Caco-2 (cell line): ENCODE results near the gene PPM1A. TPM values are rescaled to one million over a fixed set of nuclear protein-coding genes. Genes with fewer than 3 reads are reported as not detected.

ENCODE experiments used
- Bru-seq: library from RNA; stranded (reverse); fragments of 400-500 nt; gene quantifications from one replicate; lab custom pipeline; 2021; lab: Mats Ljungman, UMichigan
- BruChase-seq, 2 experiments: library from RNA; stranded (reverse); fragments of 400-500 nt; gene quantifications; one replicate each; lab custom pipeline; 2021; lab: Mats Ljungman, UMichigan
- BruUV-seq: library from RNA; stranded (reverse); fragments of 400-500 nt; replicated peaks from 2 replicates; lab custom pipeline; 2021; lab: Mats Ljungman, UMichigan
- CTCF ChIA-PET: fragments of 300-600 bp; sonication (Branson Sonifier 250); formaldehyde crosslinking; loops from one replicate; lab custom pipeline; 2022; ENCODE audit warnings: antibody characterized with exemption; lab: Charles Lee
- POLR2A ChIA-PET: fragments of 300-600 bp; sonication (Branson Sonifier 250); formaldehyde crosslinking; loops from one replicate; lab custom pipeline; 2022; ENCODE audit warnings: antibody characterized with exemption; lab: Charles Lee
- DNase-seq, 2 experiments: peaks; one replicate each; pipeline versions ENCODE4 v3.0.0 to v3.0.0-alpha.2; 2020 to 2022
- H3K27me3 ChIP-seq: replicated peaks from 2 replicates; pipeline ENCODE4 v1.6.0; 2011; ENCODE audit warnings: low read length; ENCODE audit not compliant: control insufficient read depth, insufficient read depth
- H3K36me3 ChIP-seq: 2 replicates; pipeline ENCODE4 v1.5.1; 2011; ENCODE audit warnings: low read length; ENCODE audit not compliant: control insufficient read depth, insufficient read depth
- H3K4me1 ChIP-seq: fragments of 250-450 bp; sonication (Bioruptor Pico); 2 replicates; pipeline ENCODE4 v1.5.1; 2020; ENCODE audit warnings: mild to moderate bottlenecking
- H3K4me3 ChIP-seq: 2 replicates; pipeline ENCODE4 v1.5.1; 2011; ENCODE audit warnings: low read depth, mild to moderate bottlenecking, control low read depth, low read length
- H3K9me3 ChIP-seq: fragments of 250-450 bp; sonication (Bioruptor Pico); 2 replicates; pipeline ENCODE4 v1.5.1; 2020; ENCODE audit warnings: mild to moderate bottlenecking, moderate library complexity
- H3K27ac Mint-ChIP-seq: one replicate; pipeline ENCODE4 v1.8.0; 2022; ENCODE audit warnings: mixed read lengths; ENCODE audit not compliant: unreplicated experiment
- H3K27me3 Mint-ChIP-seq: one replicate; pipeline ENCODE4 v1.8.0; 2022; ENCODE audit warnings: mixed read lengths; ENCODE audit not compliant: insufficient read depth, unreplicated experiment
- H3K36me3 Mint-ChIP-seq: one replicate; pipeline ENCODE4 v1.8.0; 2022; ENCODE audit warnings: mild to moderate bottlenecking, mixed read lengths; ENCODE audit not compliant: insufficient read depth, unreplicated experiment
- H3K4me1 Mint-ChIP-seq: one replicate; pipeline ENCODE4 v1.8.0; 2022; ENCODE audit warnings: low read depth, mixed read lengths; ENCODE audit not compliant: unreplicated experiment
- H3K4me3 Mint-ChIP-seq: one replicate; pipeline ENCODE4 v1.8.0; 2022; ENCODE audit warnings: mild to moderate bottlenecking, moderate library complexity, mixed read lengths; ENCODE audit not compliant: unreplicated experiment
- H3K9me3 Mint-ChIP-seq: one replicate; pipeline ENCODE4 v1.8.0; 2022; ENCODE audit warnings: mixed read lengths; ENCODE audit not compliant: unreplicated experiment
- CTCF ChIP-seq, 2 experiments: fragments of 200-600 bp in 1 of 2; IDR thresholded peaks; 1 replicate in 1 of 2; 2 replicates in 1 of 2; pipeline versions ENCODE4 v1.5.1 to v1.8.0; 2011 to 2022; ENCODE audit warnings: antibody characterized with exemption in 1 of 2, control low read depth in 1 of 2, inconsistent platforms in 1 of 2, low read depth in 1 of 2, low read length in 1 of 2, mild to moderate bottlenecking in 1 of 2, moderate library complexity in 1 of 2; ENCODE audit not compliant: insufficient read depth in 1 of 2, severe bottlenecking in 1 of 2, unreplicated experiment in 1 of 2
- intact Hi-C: fragments of 100-400 bp; cut with micrococcal nuclease; formaldehyde crosslinking; loops from one replicate; pipeline ENCODE4 v1.10.0; 2022; ENCODE audit not compliant: unreplicated experiment
- long read RNA-seq: library from polyadenylated mRNA; stranded (forward); transcript quantifications from one replicate; pipeline ENCODE4 v2.0.0, GENCODE V29; 2022
- total RNA-seq: library from RNA; stranded (reverse); gene quantifications from 2 replicates; pipeline ENCODE4 v1.2.3, GENCODE V29; 2022

Gene PPM1A
- 34.9 and 35.6 TPM in 2 replicates for total RNA-seq
- Bru-seq, nascent RNA = percentile 89 among the genes with signal in this experiment
- BruChase-seq, experiment 1, labeled RNA remaining after a 2-hour chase = percentile 87 among the genes with signal in this experiment
- percentile 84 among the genes with signal in this experiment for BruChase-seq, experiment 2, labeled RNA remaining after a 6-hour chase
- long read RNA-seq, full-length matches to known transcripts = 10 of 22 reads
- long read RNA-seq, partial matches to known transcripts = 3 of 22 reads
- long read RNA-seq, other reads (novel, unspliced or antisense) = 9 of 22 reads

- Mint-ChIP-seq H3K4me3 (peak within 1 kb of the TSS; percentile 96), H3K9me3 (no peaks in the 10 kb centered on the region), H3K27me3 (no peaks in the 10 kb centered on the region), H3K36me3 (peaks cover 21% of the 10 kb centered on the region), H3K4me1 (peaks cover 30% of the 10 kb centered on the region), H3K27ac (peak within 1 kb of the TSS; percentile 99)
- no peaks in the 10 kb centered on the region for H3K9me3 ChIP-seq
- intact Hi-C loops = loop anchor here (1.0 to 5.0 kb wide), 3 partner anchors 27 to 158 kb away; partner anchors contain the start of gene PCNX4
- H3K4me3 ChIP-seq = peak within 1 kb of the TSS; percentile 97
- POLR2A ChIA-PET = interaction anchor here (0.5 to 1.5 kb wide), 21 partner anchors 8 to 1951 kb away, joined by 3 to 22 read pairs (median 5); partner anchors contain the start of genes ARID4A, HIF1A, JKAMP and L3HYPDH
- no peaks in the 10 kb centered on the region for H3K36me3 ChIP-seq
- H3K27me3 ChIP-seq = no peaks in the 10 kb centered on the region
- peaks cover 30% of the 10 kb centered on the region for H3K4me1 ChIP-seq
- CTCF ChIA-PET = interaction anchor here (0.6 to 0.9 kb wide), 4 partner anchors 18 to 472 kb away, joined by 3 to 6 read pairs (median 4); no protein-coding TSS in a partner anchor
- no TSS peak for BruUV-seq
- DNase-seq = peak; percentile 94 to 95
- TF ChIP-seq CTCF (IDR thresholded peaks at IDR 0.05; ENCODE audit: insufficient read depth in 1 of 2, low read depth in 1 of 2, low read length in 1 of 2, severe bottlenecking in 1 of 2, unreplicated experiment in 1 of 2) = no peak
Measured at GRCh38 chr14:60248697-60249318, at the start of gene PPM1A. Gene PPM1A, plus strand, starts transcription at chr14:60249221. Its CDS starts 33,483 bp downstream, at chr14:60282704.

DNA sequence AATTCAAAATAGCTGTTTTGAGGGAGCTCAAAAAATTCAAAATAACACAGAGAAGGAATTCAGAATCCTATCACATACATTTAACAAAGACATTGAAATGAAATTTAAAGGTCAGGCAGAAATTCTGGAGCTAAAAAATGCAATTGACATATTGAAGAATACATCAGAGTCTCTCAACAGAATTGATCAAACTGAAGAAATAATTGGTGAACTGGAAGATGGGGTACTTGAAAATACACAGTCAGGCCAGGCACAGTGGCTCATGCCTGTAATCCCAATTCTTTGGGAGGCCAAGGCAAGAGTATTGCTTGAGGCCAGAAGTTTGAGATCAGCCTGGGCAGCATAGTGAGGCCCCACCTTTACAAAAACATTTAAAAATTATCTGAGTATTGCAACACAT lies 49.7 kb upstream of the PPM1A start:
- Histone ChIP-seq H3K9me3 (no peaks in the 10 kb centered on the region), H3K27me3 (no peaks in the 10 kb centered on the region; the same call in 1 of the 2 replicates), H3K4me1 (no peaks in the 10 kb centered on the region; the same call in 1 of the 2 replicates), H3K4me3 (no peak overlapping the region), H3K36me3 (no peaks in the 10 kb centered on the region)
- H3K36me3 Mint-ChIP-seq = no peaks in the 10 kb centered on the region
- H3K4me1 Mint-ChIP-seq = no peaks in the 10 kb centered on the region
- no peak overlapping the region for H3K27ac Mint-ChIP-seq
- intact Hi-C loops = no loop called here
- no peak overlapping the region for H3K4me3 Mint-ChIP-seq
- BruUV-seq = no TSS peak
- ChIA-PET POLR2A (no interaction called here), CTCF (no interaction called here)
- H3K27me3 Mint-ChIP-seq = peaks cover 9% of the 10 kb centered on the region
- no peak for TF ChIP-seq CTCF (IDR thresholded peaks at IDR 0.05; ENCODE audit: insufficient read depth in 1 of 2, low read depth in 1 of 2, low read length in 1 of 2, severe bottlenecking in 1 of 2, unreplicated experiment in 1 of 2)
- H3K9me3 Mint-ChIP-seq = peaks cover 10% of the 10 kb centered on the region
- DNase-seq = no peak

DNA sequence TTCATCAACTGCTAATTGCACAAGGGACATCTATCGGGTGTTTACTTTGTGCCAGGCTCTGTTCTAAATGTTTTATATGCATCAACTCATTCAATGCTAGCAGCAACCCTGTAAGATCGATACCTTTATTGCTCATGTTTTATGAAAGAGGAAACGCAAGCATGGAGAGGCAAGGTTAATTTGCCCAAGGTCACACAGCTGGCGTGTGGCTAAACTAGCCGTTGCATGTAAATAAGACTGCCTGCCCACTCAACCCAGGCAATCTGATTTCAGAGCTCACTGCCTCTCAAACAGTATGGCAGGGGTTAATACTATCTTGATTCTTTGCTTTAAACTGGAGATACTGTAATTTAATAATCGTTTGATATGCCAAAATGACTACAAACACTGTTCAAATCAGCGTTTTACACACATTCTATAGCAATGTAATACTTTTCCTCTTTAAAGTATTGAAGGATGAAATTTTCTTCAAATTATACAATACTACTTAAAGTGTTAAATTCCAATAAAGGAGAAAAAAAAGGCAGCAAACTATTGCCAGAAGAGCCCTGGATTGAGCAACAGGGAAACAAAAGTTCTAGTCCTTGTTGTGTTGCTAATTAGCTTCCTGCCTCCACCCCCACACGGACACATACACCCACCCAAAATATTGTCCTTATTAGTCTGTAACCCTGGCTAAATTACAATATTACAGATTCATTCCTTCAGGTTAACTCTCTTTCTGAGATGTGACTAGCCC lies 44.7 kb upstream of the PPM1A start:
- no TSS peak for BruUV-seq
- Mint-ChIP-seq H3K4me3 (no peak overlapping the region), H3K27ac (no peak overlapping the region), H3K36me3 (no peaks in the 10 kb centered on the region), H3K4me1 (no peaks in the 10 kb centered on the region), H3K9me3 (peaks cover 9% of the 10 kb centered on the region), H3K27me3 (peaks cover 26% of the 10 kb centered on the region)
- Histone ChIP-seq H3K9me3 (no peaks in the 10 kb centered on the region), H3K4me3 (no peak overlapping the region), H3K27me3 (no peaks in the 10 kb centered on the region; the same call in 1 of the 2 replicates), H3K36me3 (no peaks in the 10 kb centered on the region), H3K4me1 (no peaks in the 10 kb centered on the region)
- no peak for DNase-seq
- TF ChIP-seq CTCF (IDR thresholded peaks at IDR 0.05; ENCODE audit: insufficient read depth in 1 of 2, low read depth in 1 of 2, low read length in 1 of 2, severe bottlenecking in 1 of 2, unreplicated experiment in 1 of 2) = no peak
- ChIA-PET POLR2A (no interaction called here), CTCF (no interaction called here)
- intact Hi-C loops = no loop called here
